GM19193 (cell line): ENCODE data around the gene EXD3.

ENCODE experiments used
- POLR2A ChIP-seq: IDR thresholded peaks from 4 replicates; pipeline ENCODE4 v1.6.1; 2011; ENCODE audit not compliant: insufficient read depth, insufficient read length; ENCODE audit errors: extremely low read depth

The EXD3 gene

GRCh38 chr9:137374131-137374845 is 48.7 kb downstream of the EXD3 start:
- no peak for TF ChIP-seq POLR2A

- no peak for TF ChIP-seq POLR2A
These were observed 49.4 kb downstream of the EXD3 start for GRCh38 chr9:137373611-137373980.

- no peak for TF ChIP-seq POLR2A
These were observed 50.0 kb downstream of the EXD3 start for GRCh38 chr9:137372693-137373610.

GRCh38 chr9:137371946-137372651 is 50.9 kb downstream of the EXD3 start:
- TF ChIP-seq POLR2A = no peak

- TF ChIP-seq POLR2A = no peak
These were observed 51.4 kb downstream of the EXD3 start for GRCh38 chr9:137371521-137371941.

- TF ChIP-seq POLR2A = no peak
These were observed 52.0 kb downstream of the EXD3 start for GRCh38 chr9:137370865-137371520.

GRCh38 chr9:137369911-137370764 is 52.8 kb downstream of the EXD3 start:
- TF ChIP-seq POLR2A = no peak

GRCh38 chr9:137369061-137369787 is 53.7 kb downstream of the EXD3 start:
- TF ChIP-seq POLR2A = no peak

GRCh38 chr9:137368431-137369035 is 54.4 kb downstream of the EXD3 start:
- TF ChIP-seq POLR2A = no peak

GRCh38 chr9:137367506-137368430 is 55.2 kb downstream of the EXD3 start:
- no peak for TF ChIP-seq POLR2A

GRCh38 chr9:137366891-137367381 is 56.0 kb downstream of the EXD3 start:
- no peak for TF ChIP-seq POLR2A

GRCh38 chr9:137366445-137366810 is 56.5 kb downstream of the EXD3 start:
- no peak for TF ChIP-seq POLR2A
